Loucy (cell line): ENCODE results near the gene ZNF865.

Experiments
- H2AFZ ChIP-seq: fragments of 200-600 bp; sonication (generic); 2 replicates; pipeline ENCODE4 v1.6.0; 2016; ENCODE audit warnings: antibody characterized with exemption, mild to moderate bottlenecking, low read length, moderate library complexity
- H3F3A ChIP-seq: fragments of 200-600 bp; 2 replicates; pipeline ENCODE4 v1.6.0; 2016; ENCODE audit warnings: antibody characterized with exemption, low read depth, mild to moderate bottlenecking
- H3K27me3 ChIP-seq: fragments of 200-600 bp; sonication (generic); 2 replicates; pipeline ENCODE4 v1.6.1; 2014; ENCODE audit warnings: low read length, mild to moderate bottlenecking; ENCODE audit not compliant: insufficient read depth, poor library complexity, severe bottlenecking
- H3K36me3 ChIP-seq: fragments of 200-600 bp; sonication (generic); 2 replicates; pipeline ENCODE4 v1.6.1; 2016; ENCODE audit warnings: low read length; ENCODE audit not compliant: insufficient read depth
- H3K4me1 ChIP-seq: fragments of 200-600 bp; sonication (generic); 2 replicates; pipeline ENCODE4 v1.5.1; 2014; ENCODE audit warnings: low read length, mild to moderate bottlenecking; ENCODE audit not compliant: insufficient read depth, poor library complexity, severe bottlenecking
- H3K4me2 ChIP-seq: fragments of 200-600 bp; sonication (generic); 2 replicates; pipeline ENCODE4 v1.6.0; 2014; ENCODE audit warnings: antibody characterized with exemption, low read length, low read depth, mild to moderate bottlenecking; ENCODE audit not compliant: poor library complexity, severe bottlenecking
- H3K4me3 ChIP-seq: fragments of 200-600 bp; sonication (generic); 2 replicates; pipeline ENCODE4 v1.5.1; 2014; ENCODE audit warnings: low read length, mild to moderate bottlenecking, mixed read lengths; ENCODE audit not compliant: poor library complexity, severe bottlenecking
- H3K79me2 ChIP-seq: fragments of 200-600 bp; sonication (generic); 2 replicates; pipeline ENCODE4 v1.6.1; 2014; ENCODE audit warnings: low read length; ENCODE audit not compliant: insufficient read depth
- H3K9ac ChIP-seq: fragments of 200-600 bp; sonication (generic); 2 replicates; pipeline ENCODE4 v1.6.0; 2014; ENCODE audit warnings: mild to moderate bottlenecking, low read depth, low read length, moderate library complexity; ENCODE audit not compliant: poor library complexity, severe bottlenecking
- H3K9me2 ChIP-seq: fragments of 200-600 bp; sonication (generic); replicated peaks from 2 replicates; pipeline ENCODE4 v1.6.1; 2016; ENCODE audit warnings: low read depth, low read length, mixed read lengths
- H3K9me3 ChIP-seq: fragments of 200-600 bp; sonication (generic); 2 replicates; pipeline ENCODE4 v1.6.1; 2014; ENCODE audit warnings: mild to moderate bottlenecking, antibody characterized with exemption, low read length, low read depth; ENCODE audit not compliant: insufficient read depth
- H4K20me1 ChIP-seq: fragments of 200-600 bp; sonication (generic); 2 replicates; pipeline ENCODE4 v1.6.0; 2014; ENCODE audit warnings: antibody characterized with exemption, low read length, mild to moderate bottlenecking; ENCODE audit not compliant: insufficient read depth, poor library complexity, severe bottlenecking
- EZH2phosphoT487 ChIP-seq: fragments of 200-600 bp; IDR thresholded peaks from 2 replicates; pipeline ENCODE4 v1.6.1; 2018; ENCODE audit warnings: antibody characterized with exemption, mild to moderate bottlenecking, moderate library complexity, borderline replicate concordance
- TF ChIP-seq, protein P1 (sequence below): fragments of 200-600 bp; sonication (generic); conservative IDR thresholded peaks from 2 replicates; pipeline ENCODE4 v1.5.1; 2014; ENCODE audit warnings: mild to moderate bottlenecking, antibody characterized with exemption, low read length

Gene ZNF865

DNA sequence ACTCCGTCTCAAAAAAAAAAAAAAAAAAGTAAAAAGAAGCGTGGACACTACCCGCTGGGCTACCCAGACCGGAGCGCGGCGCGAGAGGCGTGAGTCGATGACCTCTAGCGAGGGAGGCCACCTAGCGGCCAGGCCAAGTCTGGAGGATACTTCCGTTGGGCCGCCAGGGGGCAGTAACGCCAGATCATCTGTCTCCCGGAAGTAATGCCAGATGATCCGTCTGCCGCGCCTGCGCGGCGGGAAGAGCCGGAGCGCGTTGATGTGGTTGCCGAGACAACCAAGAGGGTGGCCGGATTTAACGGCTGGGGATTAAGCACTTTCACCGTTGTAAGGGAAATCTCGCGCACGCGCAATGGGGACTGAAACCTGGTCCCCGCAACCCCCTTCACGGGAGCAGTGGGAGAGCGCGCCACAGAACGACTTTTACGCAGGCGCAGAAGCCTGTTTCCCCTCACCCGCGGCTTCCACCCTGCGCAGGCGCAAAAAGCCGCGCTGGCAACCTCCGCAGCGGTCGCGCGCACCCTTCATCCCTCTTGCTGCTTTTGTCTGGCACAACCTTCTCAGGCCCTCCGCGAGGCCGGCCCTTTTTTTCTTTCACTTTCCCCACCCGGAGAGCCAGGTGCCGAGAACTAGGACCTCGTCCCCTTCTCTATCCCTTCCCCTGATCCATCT, 48.3 kb downstream of the ZNF865 start:
- H3K9me3 ChIP-seq, result no peaks in the 10 kb centered on the region
- peak overlapping the region; percentile 79 for H2AFZ ChIP-seq
- H3K79me2 ChIP-seq, result peaks cover 41% of the 10 kb centered on the region
- H3K4me2 ChIP-seq, result peak overlapping the region; percentile 59
- peak overlapping the region; percentile 95 for H3K9ac ChIP-seq
- H3K36me3 ChIP-seq, result no peaks in the 10 kb centered on the region
- no peaks in the 10 kb centered on the region for H3K9me2 ChIP-seq
- peaks cover 25% of the 10 kb centered on the region for H3K4me1 ChIP-seq
- no peaks in the 10 kb centered on the region for H3F3A ChIP-seq
- peak overlapping the region; percentile 87 for H3K4me3 ChIP-seq
- peaks cover 4% of the 10 kb centered on the region for H3K27me3 ChIP-seq
- H4K20me1 ChIP-seq, result peaks cover 34% of the 10 kb centered on the region
- TF ChIP-seq, protein P1, sequence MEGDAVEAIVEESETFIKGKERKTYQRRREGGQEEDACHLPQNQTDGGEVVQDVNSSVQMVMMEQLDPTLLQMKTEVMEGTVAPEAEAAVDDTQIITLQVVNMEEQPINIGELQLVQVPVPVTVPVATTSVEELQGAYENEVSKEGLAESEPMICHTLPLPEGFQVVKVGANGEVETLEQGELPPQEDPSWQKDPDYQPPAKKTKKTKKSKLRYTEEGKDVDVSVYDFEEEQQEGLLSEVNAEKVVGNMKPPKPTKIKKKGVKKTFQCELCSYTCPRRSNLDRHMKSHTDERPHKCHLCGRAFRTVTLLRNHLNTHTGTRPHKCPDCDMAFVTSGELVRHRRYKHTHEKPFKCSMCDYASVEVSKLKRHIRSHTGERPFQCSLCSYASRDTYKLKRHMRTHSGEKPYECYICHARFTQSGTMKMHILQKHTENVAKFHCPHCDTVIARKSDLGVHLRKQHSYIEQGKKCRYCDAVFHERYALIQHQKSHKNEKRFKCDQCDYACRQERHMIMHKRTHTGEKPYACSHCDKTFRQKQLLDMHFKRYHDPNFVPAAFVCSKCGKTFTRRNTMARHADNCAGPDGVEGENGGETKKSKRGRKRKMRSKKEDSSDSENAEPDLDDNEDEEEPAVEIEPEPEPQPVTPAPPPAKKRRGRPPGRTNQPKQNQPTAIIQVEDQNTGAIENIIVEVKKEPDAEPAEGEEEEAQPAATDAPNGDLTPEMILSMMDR, result peak; percentile 98
- TF ChIP-seq EZH2phosphoT487, result no peak

DNA sequence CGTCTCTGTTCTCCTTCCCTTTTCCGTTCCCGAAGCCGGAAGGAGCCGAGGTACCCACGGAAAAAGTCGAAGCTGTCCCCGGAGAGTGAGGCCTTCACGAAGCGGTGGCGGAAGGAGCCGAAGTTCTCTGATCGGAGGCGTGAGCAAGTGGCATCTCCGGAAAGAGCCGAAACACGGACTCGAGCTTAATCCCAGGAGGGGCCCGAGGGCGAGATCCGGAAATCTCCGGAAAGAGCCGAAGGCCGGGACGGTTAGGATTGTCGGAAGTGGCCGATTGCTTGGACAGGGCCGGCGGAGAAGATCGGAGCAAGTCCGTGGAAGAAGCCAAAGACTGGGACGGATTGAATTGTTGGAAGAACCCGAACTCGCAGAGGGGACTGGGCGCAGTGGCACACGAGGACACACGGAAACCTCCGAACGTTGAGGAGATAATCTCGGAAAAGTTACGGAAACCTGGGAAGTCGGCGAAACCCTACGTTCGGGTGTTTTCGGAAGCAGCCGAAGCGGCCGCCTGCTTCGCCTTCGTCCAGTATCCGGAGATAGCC, 48.9 kb downstream of the ZNF865 start:
- Histone ChIP-seq H3K36me3 (peaks cover 3% of the 10 kb centered on the region; the same call in 1 of the 2 replicates), H3K4me2 (peak overlapping the region; percentile 59), H3K79me2 (peaks cover 44% of the 10 kb centered on the region), H3F3A (no peaks in the 10 kb centered on the region), H3K9ac (peak overlapping the region; percentile 95), H3K4me1 (peaks cover 31% of the 10 kb centered on the region), H2AFZ (peak overlapping the region; percentile 79), H3K27me3 (peaks cover 4% of the 10 kb centered on the region), H3K9me3 (no peaks in the 10 kb centered on the region), H3K4me3 (peak overlapping the region; percentile 87), H4K20me1 (peaks cover 40% of the 10 kb centered on the region), H3K9me2 (no peaks in the 10 kb centered on the region)
- no peak for TF ChIP-seq EZH2phosphoT487
- TF ChIP-seq, protein P1, result no peak

DNA sequence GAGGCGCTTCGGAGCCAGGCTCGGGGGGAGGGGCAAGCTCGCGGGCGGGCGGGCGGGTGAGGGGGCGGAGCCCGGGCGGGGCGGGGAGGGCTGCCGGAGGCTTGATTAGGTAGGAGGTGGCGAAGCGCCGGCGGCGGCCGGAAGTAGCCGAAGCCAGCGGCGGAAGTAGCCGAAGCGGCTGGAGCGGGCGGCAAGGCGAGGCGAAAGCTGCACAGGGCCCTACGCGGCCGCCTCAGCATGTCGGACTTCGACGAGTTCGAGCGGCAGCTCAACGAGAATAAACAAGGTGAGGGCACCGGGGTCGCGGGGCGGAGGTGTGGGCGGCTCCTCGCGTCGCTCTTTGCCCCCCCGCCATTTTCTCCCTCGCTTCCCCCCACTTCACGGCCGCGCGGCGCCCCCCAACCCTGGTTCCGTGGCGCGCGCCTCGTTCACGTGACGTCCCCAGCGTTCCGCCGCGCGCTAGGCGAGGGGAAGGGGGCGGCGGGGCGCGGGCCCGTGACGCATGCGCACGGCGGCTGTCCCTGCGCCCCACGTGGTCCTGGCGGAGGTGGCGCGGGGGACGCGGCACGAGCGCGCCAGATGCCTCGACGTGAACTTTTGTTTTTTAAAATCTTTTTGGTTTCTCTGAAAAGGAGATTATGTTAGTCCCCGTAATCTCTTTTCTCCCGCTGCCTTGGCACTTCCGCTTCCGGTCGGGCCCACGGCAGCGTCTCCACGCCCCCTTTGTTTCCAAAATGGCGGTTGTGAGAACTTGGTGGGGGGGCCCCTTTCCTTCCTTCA, 49.6 kb downstream of the ZNF865 start, which contains the start of gene U2AF2:
U2AF2 (plus strand) TSS at position 168 of the 780 bp plus-strand sequence; CDS start at position 238, 70 bp downstream.
- Histone ChIP-seq H3K4me3 (peak within 1 kb of the TSS; percentile 87), H4K20me1 (peaks cover 46% of the 10 kb centered on the region), H3K4me2 (peak within 1 kb of the TSS; percentile 94), H2AFZ (peak within 1 kb of the TSS; percentile 79), H3F3A (no peaks in the 10 kb centered on the region), H3K36me3 (peaks cover 10% of the 10 kb centered on the region; the same call in 1 of the 2 replicates), H3K27me3 (peaks cover 4% of the 10 kb centered on the region), H3K9me2 (no peaks in the 10 kb centered on the region), H3K9me3 (no peaks in the 10 kb centered on the region), H3K9ac (peak within 1 kb of the TSS; percentile 95), H3K79me2 (peaks cover 51% of the 10 kb centered on the region), H3K4me1 (peaks cover 33% of the 10 kb centered on the region)
- TF ChIP-seq, protein P1, result no peak
- TF ChIP-seq EZH2phosphoT487, result no peak
